Effector memory CD4-positive, alpha-beta T cell (primary cell): Measurements from ENCODE around the gene DYRK1A.
"Not testable (repeated sequence)": the region's sequence is repeated elsewhere in the genome, so short reads cannot be mapped to it uniquely, and the experiment has no call there.

Experiments
- DNase-seq, 3 donors: peaks; one replicate each; pipeline ENCODE4 v3.0.0-alpha.2; 2020
- H3K27ac ChIP-seq: 2 replicates; pipeline ENCODE4 v1.7.0; 2013; ENCODE audit warnings: mild to moderate bottlenecking, low read length, moderate library complexity; ENCODE audit not compliant: insufficient read depth, poor library complexity, severe bottlenecking
- H3K27me3 ChIP-seq: replicated peaks from 2 replicates; pipeline ENCODE4 v1.7.0; 2013; ENCODE audit warnings: mild to moderate bottlenecking, low read length; ENCODE audit not compliant: insufficient read depth, control insufficient read depth, poor library complexity, severe bottlenecking
- H3K36me3 ChIP-seq: 2 replicates; pipeline ENCODE4 v1.7.0; 2013; ENCODE audit warnings: mild to moderate bottlenecking, low read length, moderate library complexity; ENCODE audit not compliant: control insufficient read depth, insufficient read depth
- H3K4me1 ChIP-seq: 2 replicates; pipeline ENCODE4 v1.7.0; 2013; ENCODE audit warnings: low read length, mild to moderate bottlenecking; ENCODE audit not compliant: control insufficient read depth, insufficient read depth, poor library complexity, severe bottlenecking
- H3K4me3 ChIP-seq: 2 replicates; pipeline ENCODE4 v1.7.0; 2013; ENCODE audit warnings: low read length, low read depth, mild to moderate bottlenecking; ENCODE audit not compliant: insufficient read depth, poor library complexity, severe bottlenecking
- H3K9me3 ChIP-seq: 2 replicates; pipeline ENCODE4 v1.7.0; 2013; ENCODE audit warnings: mild to moderate bottlenecking, low read length, moderate library complexity; ENCODE audit not compliant: control insufficient read depth

The DYRK1A gene

DNA sequence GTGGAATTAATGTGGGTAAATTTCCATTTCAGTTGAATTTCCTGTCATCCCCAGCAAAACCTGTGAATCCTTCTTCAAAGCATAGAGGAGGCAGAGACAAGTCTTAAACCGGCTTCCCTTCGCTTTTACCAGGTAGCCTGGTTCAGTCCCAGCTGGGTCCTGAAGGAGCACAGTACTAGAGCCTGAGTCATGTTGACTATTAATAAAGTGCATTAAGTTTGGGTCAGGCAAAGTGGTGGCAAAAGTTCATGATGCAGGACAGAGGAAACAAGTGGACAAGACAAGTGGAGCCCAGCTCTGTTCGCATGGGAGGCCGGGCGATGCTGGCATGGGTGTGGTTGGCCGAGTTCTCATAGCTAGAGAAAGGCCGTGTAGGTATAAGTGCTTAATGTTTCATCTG is 150.4 kb downstream of the DYRK1A start:
- Histone ChIP-seq H3K36me3 (peaks cover 24% of the 10 kb centered on the region), H3K27ac (no peak overlapping the region)
- DNase-seq, result no peak

DNA sequence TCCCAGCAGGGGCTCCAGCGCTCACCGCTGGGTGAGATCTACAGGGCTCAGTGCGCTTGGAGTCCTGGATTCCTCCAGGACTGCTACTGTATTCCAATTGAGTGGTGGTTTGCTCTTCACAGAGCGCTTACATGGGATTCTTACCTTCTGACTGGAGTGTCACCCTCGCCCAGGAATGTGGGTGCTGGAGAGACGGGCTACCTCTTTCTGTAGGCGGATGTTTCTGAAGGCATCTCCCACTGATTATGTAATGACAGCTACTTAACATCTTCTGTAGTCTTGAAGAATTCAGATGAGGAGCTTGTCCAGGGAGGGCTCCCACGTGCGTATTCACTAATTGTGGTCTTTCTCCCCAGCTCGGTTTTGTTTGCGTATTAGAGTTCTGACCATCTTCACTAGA is 154.2 kb downstream of the DYRK1A start:
- no peak overlapping the region for H3K4me3 ChIP-seq
- peaks cover 3% of the 10 kb centered on the region for H3K36me3 ChIP-seq
- no peaks in the 10 kb centered on the region for H3K27me3 ChIP-seq
- DNase-seq, result no peak
- H3K4me1 ChIP-seq, result no peaks in the 10 kb centered on the region
- no peak overlapping the region for H3K27ac ChIP-seq
- H3K9me3 ChIP-seq, result no peaks in the 10 kb centered on the region

More for the DNA sequence above, 150.4 kb downstream of the DYRK1A start:
- no peaks in the 10 kb centered on the region for H3K4me1 ChIP-seq
- H3K4me3 ChIP-seq, result no peak overlapping the region
- H3K9me3 ChIP-seq, result no peaks in the 10 kb centered on the region
- H3K27me3 ChIP-seq, result no peaks in the 10 kb centered on the region

DNA sequence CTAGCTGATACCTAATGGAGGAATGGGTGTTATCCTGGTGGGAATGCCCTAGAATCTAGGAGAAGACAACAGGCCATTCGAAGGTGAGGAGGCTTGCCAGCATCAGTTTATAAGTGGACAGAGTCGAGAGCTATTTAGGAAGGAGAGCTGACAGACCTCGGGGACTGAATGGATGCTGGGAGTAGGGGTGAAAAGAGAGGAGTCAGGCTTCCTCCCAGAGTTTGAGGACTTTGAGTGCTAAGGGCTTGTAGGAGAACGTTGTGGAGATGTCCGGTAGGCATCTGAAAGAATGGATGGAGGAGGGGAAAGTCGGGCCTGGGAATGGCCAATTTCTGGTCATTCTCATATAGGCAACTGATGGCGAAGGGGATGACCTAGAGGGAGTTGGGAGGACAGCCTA is 155.1 kb downstream of the DYRK1A start:
- no peak overlapping the region for H3K27ac ChIP-seq
- H3K4me3 ChIP-seq, result no peak overlapping the region
- no peaks in the 10 kb centered on the region for H3K4me1 ChIP-seq
- no peak for DNase-seq
- no peaks in the 10 kb centered on the region for H3K27me3 ChIP-seq
- no peaks in the 10 kb centered on the region for H3K9me3 ChIP-seq
- peaks cover 3% of the 10 kb centered on the region for H3K36me3 ChIP-seq

DNA sequence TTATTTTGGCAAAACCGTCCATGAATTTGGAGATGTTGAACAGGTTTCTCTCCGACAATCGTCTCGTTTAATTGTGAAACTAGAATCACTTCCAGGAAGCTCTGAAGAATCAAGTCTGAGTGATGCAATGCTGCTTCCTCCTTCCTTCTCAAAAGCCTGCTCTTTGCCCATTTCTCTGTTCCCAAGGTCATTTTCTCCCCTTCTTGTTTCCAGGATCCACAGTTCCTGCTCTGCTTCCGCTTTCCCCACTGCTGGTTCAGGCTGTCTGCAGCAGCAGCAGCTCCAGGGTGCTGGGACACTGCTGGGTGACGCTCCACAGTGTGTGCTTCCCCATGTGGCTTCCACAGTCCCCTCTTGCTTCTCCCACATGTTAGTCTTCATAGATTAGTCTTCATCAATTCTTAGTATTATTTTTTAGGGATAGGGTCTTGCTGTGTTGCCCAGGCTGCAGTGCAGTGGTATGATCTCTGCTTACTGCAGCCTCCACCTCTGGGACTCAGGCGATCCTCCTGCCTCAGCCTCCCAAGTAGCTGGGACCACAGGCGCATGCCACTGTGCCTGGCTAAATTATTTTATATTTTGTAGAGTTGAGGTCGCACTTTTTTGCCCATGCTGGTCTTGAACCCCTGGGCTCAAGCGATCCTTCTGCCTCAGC is 156.2 kb downstream of the DYRK1A start:
- Histone ChIP-seq H3K27ac (no peak overlapping the region), H3K27me3 (no peaks in the 10 kb centered on the region), H3K36me3 (no peaks in the 10 kb centered on the region), H3K9me3 (no peaks in the 10 kb centered on the region), H3K4me1 (no peaks in the 10 kb centered on the region), H3K4me3 (no peak overlapping the region)
- DNase-seq, result no peak

DNA sequence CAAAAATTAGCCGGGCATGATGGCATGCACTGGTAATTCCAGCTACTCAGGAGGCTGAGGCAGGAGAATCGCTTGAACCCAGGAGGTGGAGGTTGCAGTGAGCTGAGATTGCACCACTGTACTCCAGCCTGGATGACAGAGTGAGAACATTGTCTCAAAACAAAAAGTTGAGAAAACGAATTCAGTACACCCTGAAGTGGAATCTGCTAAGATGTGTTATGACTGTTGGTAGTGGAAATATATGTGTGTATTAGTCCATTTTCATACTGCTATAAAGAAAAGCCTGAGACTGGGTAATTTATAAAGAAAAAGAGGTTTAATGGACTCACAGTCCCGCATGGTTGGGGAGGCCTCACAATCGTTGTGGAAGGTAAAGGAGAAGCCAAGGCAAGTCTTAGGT is 158.4 kb downstream of the DYRK1A start:
- not testable (repeated sequence) for H3K9me3 ChIP-seq, H3K27ac ChIP-seq, H3K4me1 ChIP-seq, H3K4me3 ChIP-seq, DNase-seq, H3K27me3 ChIP-seq, H3K36me3 ChIP-seq

DNA sequence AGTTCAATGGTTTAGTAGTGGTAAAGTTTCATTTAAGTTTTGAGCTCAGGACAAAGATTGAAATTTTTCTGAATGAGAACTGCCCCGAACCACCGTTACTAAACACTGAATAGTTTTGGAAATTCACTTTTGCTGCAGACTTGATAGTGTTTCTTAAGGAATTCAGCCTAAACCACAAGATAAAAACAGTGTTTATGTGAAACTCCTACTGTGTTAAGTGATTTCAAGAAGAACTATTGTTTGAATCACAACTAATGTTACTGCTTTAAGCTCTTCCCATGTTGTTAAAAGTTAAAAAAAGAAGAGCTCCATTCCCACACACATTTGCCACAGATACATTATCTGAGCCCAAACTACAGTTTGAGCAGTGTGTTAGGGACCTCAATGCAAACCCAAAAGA is 159.2 kb downstream of the DYRK1A start:
- DNase-seq, result no peak
- Histone ChIP-seq H3K4me1 (no peaks in the 10 kb centered on the region), H3K4me3 (no peak overlapping the region), H3K9me3 (no peaks in the 10 kb centered on the region), H3K27ac (no peak overlapping the region), H3K36me3 (no peaks in the 10 kb centered on the region), H3K27me3 (peaks cover 4% of the 10 kb centered on the region)

DNA sequence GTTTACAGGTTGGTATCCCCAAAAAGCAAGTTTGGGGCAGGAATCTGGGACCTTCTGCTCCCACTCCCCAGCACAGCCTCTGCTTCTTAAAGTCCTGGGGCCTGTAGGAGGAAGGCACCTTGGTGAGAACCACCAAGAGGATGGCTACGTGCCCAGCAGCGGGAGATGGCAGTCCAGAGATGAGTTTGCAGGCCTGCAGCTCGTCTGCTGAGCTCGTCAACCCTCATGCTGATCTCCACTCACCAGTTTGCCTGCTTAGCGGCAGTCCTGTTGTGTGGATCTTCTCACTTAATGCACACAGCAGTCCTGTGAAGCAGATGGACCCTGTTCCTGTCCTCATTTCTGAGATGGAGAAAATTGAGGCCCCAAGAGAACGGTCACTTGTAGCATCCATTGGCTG is 160.5 kb downstream of the DYRK1A start:
- no peak for DNase-seq
- H3K36me3 ChIP-seq, result no peaks in the 10 kb centered on the region
- H3K27ac ChIP-seq, result no peak overlapping the region
- H3K27me3 ChIP-seq, result peaks cover 9% of the 10 kb centered on the region
- no peak overlapping the region for H3K4me3 ChIP-seq
- no peaks in the 10 kb centered on the region for H3K9me3 ChIP-seq
- H3K4me1 ChIP-seq, result no peaks in the 10 kb centered on the region

DNA sequence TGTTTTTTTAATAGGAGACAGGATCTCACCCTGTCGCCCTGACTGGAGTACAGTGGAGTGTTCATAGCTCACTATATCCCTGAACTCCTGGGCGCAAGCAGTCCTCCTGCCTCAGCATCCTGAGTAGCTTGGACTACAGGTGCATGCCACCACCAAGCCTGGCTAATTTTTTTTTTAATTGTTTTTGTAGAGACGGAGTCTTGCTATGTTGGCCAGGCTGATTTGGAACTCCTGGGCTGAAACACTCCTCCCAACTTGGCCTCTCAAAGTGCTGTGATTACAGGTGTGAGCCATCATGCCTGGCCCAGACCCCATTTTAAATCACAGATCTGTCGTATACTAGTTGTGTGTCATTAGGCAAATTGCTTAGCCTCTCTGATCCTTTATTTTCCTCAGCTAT is 161.1 kb downstream of the DYRK1A start:
- H3K27ac ChIP-seq, result no peak overlapping the region
- no peaks in the 10 kb centered on the region for H3K4me1 ChIP-seq
- no peak for DNase-seq
- no peak overlapping the region for H3K4me3 ChIP-seq
- peaks cover 9% of the 10 kb centered on the region for H3K27me3 ChIP-seq
- no peaks in the 10 kb centered on the region for H3K36me3 ChIP-seq
- H3K9me3 ChIP-seq, result no peaks in the 10 kb centered on the region

DNA sequence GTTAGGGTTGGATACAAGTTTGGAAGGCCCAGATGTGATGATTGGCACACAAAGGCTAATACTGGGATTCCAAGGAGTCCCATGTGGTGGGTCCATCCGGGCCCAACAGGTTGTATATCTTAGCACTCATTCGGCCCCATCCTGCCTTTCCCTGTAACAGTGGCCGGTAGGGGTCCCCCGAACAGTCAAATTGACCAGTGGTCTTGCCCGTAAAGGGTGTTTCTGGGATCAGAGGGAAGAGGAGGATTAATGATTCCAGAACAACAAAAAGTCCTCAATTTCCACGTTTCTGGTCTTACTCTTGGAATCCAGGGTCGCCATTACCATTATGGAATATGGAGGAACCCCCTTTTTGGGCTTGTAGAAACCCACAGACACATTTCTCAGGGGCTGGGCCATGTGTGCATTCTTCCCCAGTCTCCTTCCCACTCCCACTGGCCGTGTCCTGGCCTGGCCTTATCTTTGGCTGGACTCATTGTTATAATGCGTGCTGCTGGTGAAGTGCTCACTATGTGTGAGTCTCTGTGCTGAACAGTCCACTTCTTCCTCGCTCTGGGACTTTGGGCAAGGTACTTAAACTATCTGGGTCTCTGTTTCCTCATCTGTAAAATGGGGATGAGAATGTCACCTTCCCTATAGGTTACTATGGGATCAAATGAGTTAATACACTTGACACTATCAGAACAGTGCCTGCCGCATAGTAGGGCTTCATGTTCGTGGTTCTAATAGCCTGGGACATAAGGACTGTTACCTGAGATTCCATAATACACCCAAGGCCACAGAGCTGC is 161.8 kb downstream of the DYRK1A start:
- peaks cover 9% of the 10 kb centered on the region for H3K27me3 ChIP-seq
- H3K36me3 ChIP-seq, result no peaks in the 10 kb centered on the region
- H3K4me3 ChIP-seq, result no peak overlapping the region
- no peak for DNase-seq
- H3K4me1 ChIP-seq, result no peaks in the 10 kb centered on the region
- no peak overlapping the region for H3K27ac ChIP-seq
- no peaks in the 10 kb centered on the region for H3K9me3 ChIP-seq

DNA sequence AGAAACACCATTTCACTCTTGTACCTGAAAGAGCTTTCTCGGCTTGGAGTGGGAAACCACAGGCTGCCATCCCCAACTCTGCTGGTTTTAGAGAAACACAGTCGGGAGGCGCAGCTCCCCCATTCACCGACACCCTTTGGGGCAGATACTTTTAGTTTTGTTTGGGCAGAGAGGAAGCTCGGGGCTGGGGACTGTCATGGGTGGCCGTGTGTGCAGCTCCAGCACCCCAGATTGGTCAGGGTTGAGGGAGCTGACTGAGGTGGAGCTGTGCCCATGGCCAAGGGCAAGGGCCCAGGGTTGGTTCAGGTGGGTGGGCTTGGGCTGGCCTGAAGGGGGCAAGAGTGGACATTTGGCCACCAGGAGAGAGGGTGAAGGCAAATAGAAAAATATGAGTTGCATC is 163.1 kb downstream of the DYRK1A start:
- Histone ChIP-seq H3K4me1 (no peaks in the 10 kb centered on the region), H3K4me3 (no peak overlapping the region), H3K27me3 (peaks cover 9% of the 10 kb centered on the region), H3K9me3 (no peaks in the 10 kb centered on the region), H3K27ac (no peak overlapping the region), H3K36me3 (no peaks in the 10 kb centered on the region)
- no peak for DNase-seq
